Prostate gland (tissue), 2 donors: Measurements from ENCODE around the gene SMO. TPM values are rescaled to one million over a fixed set of nuclear protein-coding genes. Genes with fewer than 3 reads are reported as not detected.

ENCODE experiments used
- DNase-seq: peaks from one replicate; pipeline ENCODE4 v3.0.0-alpha.2; 2019; ENCODE audit warnings: low spot score
- H3K27ac ChIP-seq, 2 donors: fragments of 200-600 bp; sonication (generic); 2 replicates each; pipeline ENCODE4 v1.5.1; 2017 to 2019
- H3K27me3 ChIP-seq: fragments of 200-600 bp; sonication (generic); replicated peaks from 2 replicates; pipeline ENCODE4 v1.5.1; 2019; ENCODE audit not compliant: insufficient read depth
- H3K36me3 ChIP-seq, 2 donors: fragments of 200-600 bp; sonication (generic); 1 replicate in 1 of 2; 2 replicates in 1 of 2; pipeline versions ENCODE4 v1.5.1 to v1.8.1; 2017 to 2019
- H3K4me1 ChIP-seq: fragments of 200-600 bp; sonication (generic); replicated peaks from 2 replicates; pipeline ENCODE4 v1.5.1; 2019
- H3K4me3 ChIP-seq, 2 donors: fragments of 200-600 bp; sonication (generic); 2 replicates each; pipeline ENCODE4 v1.5.1; 2017 to 2019
- H3K9me3 ChIP-seq: fragments of 200-600 bp; sonication (generic); 2 replicates; pipeline ENCODE4 v1.5.1; 2017
- CTCF ChIP-seq, 4 experiments: fragments of 200-600 bp in 2 of 4; fragments of 450-650 bp in 2 of 4; sonication (generic) in 2 of 4; IDR thresholded peaks; 1 replicate in 3 of 4; 2 replicates in 1 of 4; pipeline ENCODE4 v1.5.1; 2016 to 2019; ENCODE audit warnings: antibody characterized with exemption in 4 of 4, mild to moderate bottlenecking in 2 of 4, moderate library complexity in 2 of 4
- POLR2A ChIP-seq: fragments of 450-650 bp; IDR thresholded peaks from one replicate; pipeline ENCODE4 v1.6.1; 2016; ENCODE audit warnings: antibody characterized with exemption, mild to moderate bottlenecking
- POLR2AphosphoS5 ChIP-seq: sonication (generic); formaldehyde crosslinking; IDR thresholded peaks from one replicate; pipeline ENCODE4 v1.6.1; 2017; ENCODE audit warnings: antibody characterized with exemption
- WGBS: methylation state at CpG from one replicate; pipeline ENCODE4 v1.1.5; 2018; 5-methylcytosine and 5-hydroxymethylcytosine counted together
- intact Hi-C: fragments of 100-400 bp; cut with DNase I; formaldehyde crosslinking; loops from one replicate; pipeline ENCODE4 v1.14.2; 2022
- total RNA-seq, 2 donors: library from RNA; depleted of rRNA; stranded (reverse); fragments of >200 nt; gene quantifications; one replicate each; pipeline ENCODE4 v1.1.0, GENCODE V29; 2016

SMO gene
- total RNA-seq, 2 donors from 2014 or later = 23.2 to 32.9 TPM

DNA sequence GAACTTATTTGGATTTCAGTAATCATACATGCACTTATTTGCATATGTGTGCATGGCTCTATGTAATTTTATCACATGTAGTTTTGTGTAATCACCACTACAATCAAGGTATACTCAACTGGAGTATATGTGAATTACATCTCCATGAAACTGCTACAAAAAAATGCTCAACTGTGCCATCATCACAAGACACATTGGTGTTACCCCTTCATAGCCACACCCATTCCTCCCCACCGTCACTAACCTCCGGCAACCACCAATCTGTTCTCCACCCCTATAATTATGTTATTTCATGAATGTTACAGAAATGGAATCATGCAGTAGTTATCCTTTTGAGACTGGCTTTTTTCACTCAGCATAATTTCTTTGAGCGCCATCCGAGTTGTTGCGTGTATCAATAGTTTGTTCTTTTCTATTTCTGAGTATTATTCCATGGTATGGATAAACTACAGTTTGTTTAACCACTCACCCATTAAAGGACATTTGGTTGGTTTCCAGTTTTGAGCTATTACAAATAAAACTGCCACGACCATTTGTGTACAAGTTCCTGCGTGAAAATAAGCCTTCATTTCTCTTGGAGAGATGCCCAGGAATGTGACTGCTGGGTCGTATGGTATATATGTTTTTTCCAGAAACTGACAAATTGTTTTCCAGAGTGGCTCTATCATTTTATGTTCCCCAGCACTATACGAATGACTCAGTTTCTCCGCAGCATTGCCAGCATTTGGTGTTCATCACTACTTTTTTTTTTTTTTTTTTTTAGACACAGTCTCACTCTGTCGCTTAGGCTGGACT lies 11.3 kb upstream of the SMO start:
- no peak for TF ChIP-seq CTCF (IDR thresholded peaks at IDR 0.05)
- TF ChIP-seq POLR2A = no peak
- TF ChIP-seq POLR2AphosphoS5 = no peak
- Histone ChIP-seq H3K36me3 (no peaks in the 10 kb centered on the region), H3K4me1 (no peaks in the 10 kb centered on the region), H3K4me3 (no peak overlapping the region), H3K27ac (no peak overlapping the region), H3K27me3 (no peaks in the 10 kb centered on the region), H3K9me3 (no peaks in the 10 kb centered on the region)
- no peak for DNase-seq
- 40% methylated on average over 11 of the region's 11 CpGs for WGBS
- intact Hi-C loops = no loop called here

GRCh38 chr7:129184981-129185670 lies 3.3 kb upstream of the SMO start:
- H3K27ac ChIP-seq = no peak overlapping the region
- no peaks in the 10 kb centered on the region for H3K36me3 ChIP-seq
- WGBS = 49% methylated on average over 6 of the region's 6 CpGs
- intact Hi-C loops = no loop called here
- no peaks in the 10 kb centered on the region for H3K4me1 ChIP-seq
- DNase-seq = peak; percentile 39
- H3K9me3 ChIP-seq = no peaks in the 10 kb centered on the region
- H3K27me3 ChIP-seq = no peaks in the 10 kb centered on the region
- H3K4me3 ChIP-seq = no peak overlapping the region
- TF ChIP-seq POLR2AphosphoS5 (peak; percentile 4), CTCF (IDR thresholded peaks at IDR 0.05) (no peak)

- TF ChIP-seq CTCF (IDR thresholded peaks at IDR 0.05) = no peak
- no peak for TF ChIP-seq POLR2AphosphoS5
- TF ChIP-seq POLR2A = no peak
- 94% methylated on average over 6 of the region's 6 CpGs for WGBS
- no peak for DNase-seq
These were observed 1.6 kb upstream of the SMO start for GRCh38 chr7:129186749-129187260.

GRCh38 chr7:129187681-129188371 lies 607 bp upstream of the SMO start:
- no peak for DNase-seq
- TF ChIP-seq POLR2A (no peak), CTCF (IDR thresholded peaks at IDR 0.05) (no peak), POLR2AphosphoS5 (no peak)
- H3K27me3 ChIP-seq = no peaks in the 10 kb centered on the region
- intact Hi-C loops = no loop called here
- no peaks in the 10 kb centered on the region for H3K9me3 ChIP-seq
- no peaks in the 10 kb centered on the region for H3K4me1 ChIP-seq
- peak overlapping the region; percentile 68 to 72 for H3K27ac ChIP-seq
- no peaks in the 10 kb centered on the region for H3K36me3 ChIP-seq
- 24% methylated on average over 14 of the region's 14 CpGs for WGBS
- peak overlapping the region; percentile 63 to 74 for H3K4me3 ChIP-seq

More at GRCh38 chr7:129186749-129187260, 1.6 kb upstream of the SMO start:
- no peaks in the 10 kb centered on the region for H3K36me3 ChIP-seq
- no peak overlapping the region for H3K27ac ChIP-seq
- no peaks in the 10 kb centered on the region for H3K27me3 ChIP-seq
- no peaks in the 10 kb centered on the region for H3K9me3 ChIP-seq
- intact Hi-C loops = no loop called here
- no peaks in the 10 kb centered on the region for H3K4me1 ChIP-seq
- no peak overlapping the region for H3K4me3 ChIP-seq
